GM12891 (cell line): ENCODE data around the gene TWF2.

Experiments used
- DNase-seq: peaks from one replicate; pipeline ENCODE4 v3.0.0; 2011; ENCODE audit warnings: low spot score; ENCODE audit not compliant: insufficient read length
- FAIRE-seq: peaks from 2 replicates; lab custom pipeline; 2011; peaks lifted over from hg19 to GRCh38; lab: Jason Lieb, UNC
- PAX5 ChIP-seq: IDR thresholded peaks from 2 replicates; pipeline ENCODE4 v1.6.1; 2011; ENCODE audit warnings: low read length, moderate library complexity, mild to moderate bottlenecking; ENCODE audit not compliant: insufficient read depth, severe bottlenecking
- POLR2A ChIP-seq: IDR thresholded peaks from 2 replicates; pipeline ENCODE4 v1.6.1; 2011; ENCODE audit warnings: low read depth, low read length, control low read depth
- POLR2AphosphoS5 ChIP-seq: IDR thresholded peaks from 2 replicates; pipeline ENCODE4 v1.6.1; 2011; ENCODE audit warnings: low read depth, low read length, control low read depth
- POU2F2 ChIP-seq: IDR thresholded peaks from 2 replicates; pipeline ENCODE4 v1.6.1; 2011; ENCODE audit warnings: low read depth, mild to moderate bottlenecking, control low read depth, low read length, moderate library complexity
- SPI1 ChIP-seq: IDR thresholded peaks from 2 replicates; pipeline ENCODE4 v1.6.1; 2011; ENCODE audit warnings: low read depth, low read length, control low read depth
- TAF1 ChIP-seq: IDR thresholded peaks from 2 replicates; pipeline ENCODE4 v1.6.1; 2011; ENCODE audit warnings: low read depth, low read length, control low read depth

Gene TWF2

GRCh38 chr3:52190294-52191074, 48.5 kb downstream of the TWF2 start:
- TF ChIP-seq SPI1 = no peak
- TF ChIP-seq POLR2AphosphoS5 = no peak
- TF ChIP-seq POU2F2 = no peak
- TF ChIP-seq POLR2A = no peak
- no peak for TF ChIP-seq TAF1
- no peak for TF ChIP-seq PAX5
- DNase-seq = no peak
- no peak for FAIRE-seq

- TF ChIP-seq POU2F2 = no peak
- no peak for TF ChIP-seq TAF1
- no peak for TF ChIP-seq POLR2AphosphoS5
- no peak for TF ChIP-seq SPI1
- TF ChIP-seq PAX5 = no peak
- no peak for TF ChIP-seq POLR2A
- FAIRE-seq (no peak), DNase-seq (no peak)
Observed at GRCh38 chr3:52188556-52188955, 50.4 kb downstream of the TWF2 start.

- FAIRE-seq = no peak
Observed at GRCh38 chr3:52186729-52187128, 52.2 kb downstream of the TWF2 start.

GRCh38 chr3:52185837-52186236, 53.1 kb downstream of the TWF2 start:
- TF ChIP-seq PAX5 (no peak), TAF1 (no peak), POLR2AphosphoS5 (no peak), POLR2A (no peak), SPI1 (no peak), POU2F2 (no peak)
- DNase-seq = no peak
- no peak for FAIRE-seq

More at GRCh38 chr3:52186729-52187128, 52.2 kb downstream of the TWF2 start:
- TF ChIP-seq POLR2A (no peak), TAF1 (no peak), PAX5 (no peak), POLR2AphosphoS5 (no peak), POU2F2 (no peak), SPI1 (no peak)
- DNase-seq = no peak

- FAIRE-seq (no peak), DNase-seq (no peak)
- no peak for TF ChIP-seq PAX5
- no peak for TF ChIP-seq POU2F2
- no peak for TF ChIP-seq SPI1
- no peak for TF ChIP-seq TAF1
- TF ChIP-seq POLR2A = no peak
- TF ChIP-seq POLR2AphosphoS5 = no peak
Observed at GRCh38 chr3:52185311-52185710, 53.6 kb downstream of the TWF2 start.

GRCh38 chr3:52184690-52185089, 54.3 kb downstream of the TWF2 start:
- no peak for FAIRE-seq

GRCh38 chr3:52183786-52184445, 55.0 kb downstream of the TWF2 start:
- DNase-seq = no peak

More at GRCh38 chr3:52184690-52185089, 54.3 kb downstream of the TWF2 start:
- TF ChIP-seq POLR2A = no peak
- no peak for TF ChIP-seq POLR2AphosphoS5
- TF ChIP-seq PAX5 = no peak
- no peak for TF ChIP-seq SPI1
- no peak for TF ChIP-seq TAF1
- TF ChIP-seq POU2F2 = no peak
- DNase-seq = no peak

GRCh38 chr3:52182691-52183090, 56.3 kb downstream of the TWF2 start:
- DNase-seq (no peak), FAIRE-seq (no peak)
- TF ChIP-seq POU2F2 = no peak
- TF ChIP-seq POLR2A = no peak
- no peak for TF ChIP-seq POLR2AphosphoS5
- no peak for TF ChIP-seq TAF1
- no peak for TF ChIP-seq SPI1
- no peak for TF ChIP-seq PAX5

More at GRCh38 chr3:52183786-52184445, 55.0 kb downstream of the TWF2 start:
- FAIRE-seq = no peak
- no peak for TF ChIP-seq SPI1

- TF ChIP-seq TAF1 = no peak
- no peak for TF ChIP-seq PAX5
- no peak for TF ChIP-seq POU2F2
- TF ChIP-seq POLR2A = no peak
- no peak for TF ChIP-seq POLR2AphosphoS5
- TF ChIP-seq SPI1 = no peak
- no peak for DNase-seq
- no peak for FAIRE-seq
Observed at GRCh38 chr3:52182196-52182595, 56.8 kb downstream of the TWF2 start.
